HEK293T (cell line): ENCODE measurements around the gene CDHR3.

ENCODE experiments used
- ARNT ChIP-seq: fragments of 450-650 bp; IDR thresholded peaks from 2 replicates; pipeline ENCODE4 v1.6.1; 2017; ENCODE audit warnings: mild to moderate bottlenecking
- BHLHE40 ChIP-seq: fragments of 450-650 bp; IDR thresholded peaks from 2 replicates; pipeline ENCODE4 v1.6.1; 2016; ENCODE audit warnings: mild to moderate bottlenecking, moderate library complexity, borderline replicate concordance
- FOXA1 ChIP-seq: fragments of 450-650 bp; IDR thresholded peaks from 2 replicates; pipeline ENCODE4 v1.6.1; 2016; ENCODE audit warnings: mild to moderate bottlenecking
- FOXK2 ChIP-seq: fragments of 450-650 bp; IDR thresholded peaks from 2 replicates; pipeline ENCODE4 v1.6.1; 2016; ENCODE audit warnings: mild to moderate bottlenecking
- FOXM1 ChIP-seq: fragments of 450-650 bp; IDR thresholded peaks from 2 replicates; pipeline ENCODE4 v1.6.1; 2017; ENCODE audit warnings: mild to moderate bottlenecking, borderline replicate concordance
- HDGF ChIP-seq: fragments of 450-650 bp; IDR thresholded peaks from 2 replicates; pipeline ENCODE4 v1.6.1; 2017; ENCODE audit warnings: antibody characterized with exemption, borderline replicate concordance
- L3MBTL2 ChIP-seq: fragments of 450-650 bp; conservative IDR thresholded peaks from 2 replicates; pipeline ENCODE4 v1.6.1; 2016; ENCODE audit warnings: mild to moderate bottlenecking
- LEF1 ChIP-seq: fragments of 450-650 bp; IDR thresholded peaks from 2 replicates; pipeline ENCODE4 v1.6.1; 2017; ENCODE audit warnings: mild to moderate bottlenecking, borderline replicate concordance
- NFRKB ChIP-seq: fragments of 450-650 bp; IDR thresholded peaks from 2 replicates; pipeline ENCODE4 v1.6.1; 2016; ENCODE audit warnings: mild to moderate bottlenecking, moderate library complexity
- PKNOX1 ChIP-seq: fragments of 450-650 bp; IDR thresholded peaks from 2 replicates; pipeline ENCODE4 v1.6.1; 2016
- SP1 ChIP-seq: fragments of 450-650 bp; IDR thresholded peaks from 2 replicates; pipeline ENCODE4 v1.6.1; 2017
- SUZ12 ChIP-seq: fragments of 450-650 bp; IDR thresholded peaks from 2 replicates; pipeline ENCODE4 v1.6.1; 2016; ENCODE audit warnings: mild to moderate bottlenecking
- ZNF384 ChIP-seq: fragments of 450-650 bp; IDR thresholded peaks from 2 replicates; pipeline ENCODE4 v1.6.1; 2016

GRCh38 chr7:106015381-106016218 is 52.5 kb downstream of the CDHR3 start:
- TF ChIP-seq SUZ12, result no peak
- TF ChIP-seq SP1, result no peak
- TF ChIP-seq FOXM1, result no peak
- no peak for TF ChIP-seq HDGF
- TF ChIP-seq FOXK2, result no peak
- TF ChIP-seq NFRKB, result no peak
- TF ChIP-seq LEF1, result no peak
- TF ChIP-seq ARNT, result no peak
- TF ChIP-seq BHLHE40, result no peak
- no peak for TF ChIP-seq PKNOX1
- no peak for TF ChIP-seq ZNF384
- no peak for TF ChIP-seq FOXA1
- TF ChIP-seq L3MBTL2, result no peak
